GM12801 (cell line): ENCODE results near the gene TTF1.

Experiments
- TF ChIP-seq, protein P1 (sequence below): IDR thresholded peaks from one replicate; pipeline ENCODE4 v1.5.1; 2011; ENCODE audit warnings: control low read depth; ENCODE audit not compliant: insufficient read length; ENCODE audit errors: extremely low read depth

TTF1 gene

DNA sequence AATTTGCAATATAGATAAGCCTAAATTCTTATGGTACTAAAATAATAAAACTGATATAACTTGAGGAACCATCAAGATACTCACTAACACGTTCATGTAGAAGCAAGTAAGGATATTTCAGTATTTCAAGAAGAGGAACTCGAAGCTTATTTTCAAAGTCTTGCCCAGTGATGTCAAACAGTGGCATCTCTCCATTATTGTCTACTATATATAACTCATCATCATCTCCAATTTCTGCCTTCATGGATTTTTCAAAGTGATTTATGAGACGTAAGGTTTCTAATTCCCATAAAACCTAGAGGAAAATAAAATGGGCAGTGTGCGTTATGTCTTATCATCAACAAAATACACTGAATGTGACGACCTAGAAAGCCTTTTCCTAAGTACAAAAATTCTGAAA is 60.5 kb downstream of the TTF1 start:
- TF ChIP-seq, protein P1, sequence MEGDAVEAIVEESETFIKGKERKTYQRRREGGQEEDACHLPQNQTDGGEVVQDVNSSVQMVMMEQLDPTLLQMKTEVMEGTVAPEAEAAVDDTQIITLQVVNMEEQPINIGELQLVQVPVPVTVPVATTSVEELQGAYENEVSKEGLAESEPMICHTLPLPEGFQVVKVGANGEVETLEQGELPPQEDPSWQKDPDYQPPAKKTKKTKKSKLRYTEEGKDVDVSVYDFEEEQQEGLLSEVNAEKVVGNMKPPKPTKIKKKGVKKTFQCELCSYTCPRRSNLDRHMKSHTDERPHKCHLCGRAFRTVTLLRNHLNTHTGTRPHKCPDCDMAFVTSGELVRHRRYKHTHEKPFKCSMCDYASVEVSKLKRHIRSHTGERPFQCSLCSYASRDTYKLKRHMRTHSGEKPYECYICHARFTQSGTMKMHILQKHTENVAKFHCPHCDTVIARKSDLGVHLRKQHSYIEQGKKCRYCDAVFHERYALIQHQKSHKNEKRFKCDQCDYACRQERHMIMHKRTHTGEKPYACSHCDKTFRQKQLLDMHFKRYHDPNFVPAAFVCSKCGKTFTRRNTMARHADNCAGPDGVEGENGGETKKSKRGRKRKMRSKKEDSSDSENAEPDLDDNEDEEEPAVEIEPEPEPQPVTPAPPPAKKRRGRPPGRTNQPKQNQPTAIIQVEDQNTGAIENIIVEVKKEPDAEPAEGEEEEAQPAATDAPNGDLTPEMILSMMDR = no peak

DNA sequence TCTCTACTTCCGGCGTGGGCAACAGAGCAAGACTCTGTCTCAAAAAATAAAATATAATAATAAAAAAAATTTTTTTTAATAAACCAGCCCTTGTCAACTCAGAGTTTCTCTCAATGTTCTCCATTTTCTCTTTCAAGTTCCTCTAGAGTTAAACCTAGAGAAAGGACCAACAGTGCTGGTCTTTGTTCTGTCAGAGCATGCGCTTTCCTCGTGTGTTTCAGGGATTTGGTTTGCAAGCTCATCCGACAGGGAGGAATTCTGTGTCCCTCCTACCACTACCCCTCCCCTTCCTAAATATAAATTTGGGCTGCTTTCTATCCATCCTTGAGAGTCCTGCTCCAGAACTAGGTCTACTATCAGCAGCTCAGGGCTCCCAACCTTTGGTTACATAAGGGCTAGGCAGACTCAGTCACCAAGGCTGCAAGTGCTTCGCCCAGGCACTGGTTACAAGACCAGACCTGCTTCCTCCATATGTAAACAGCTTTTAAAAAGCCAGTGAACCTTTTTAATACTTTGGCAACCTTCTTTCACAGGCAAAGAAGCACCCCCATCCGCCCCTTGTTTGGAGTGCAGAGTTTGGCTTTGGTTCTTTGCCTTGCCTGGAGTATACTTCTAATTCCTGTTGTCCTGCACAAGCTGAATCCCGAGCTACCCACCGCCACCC is 65.3 kb downstream of the TTF1 start:
- TF ChIP-seq, protein P1 = no peak

DNA sequence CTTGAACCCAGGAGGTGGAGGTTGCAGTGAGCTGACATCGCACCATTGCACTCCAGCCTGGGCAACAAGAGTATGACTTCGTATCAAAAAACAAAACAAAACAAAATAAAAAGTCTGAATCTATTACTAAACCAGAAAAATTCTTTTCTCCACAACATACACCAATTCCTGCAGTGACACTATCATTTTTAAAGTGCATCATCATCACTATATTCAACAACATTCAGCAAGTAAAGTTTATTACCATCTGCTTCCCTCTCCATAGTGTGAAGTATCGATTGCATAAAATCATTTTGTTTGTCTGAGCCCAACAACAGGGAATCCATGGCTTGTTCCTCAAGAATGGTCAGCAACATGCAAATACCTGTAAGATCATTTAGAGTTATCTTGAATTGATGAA is 72.3 kb downstream of the TTF1 start:
- TF ChIP-seq, protein P1 = no peak

DNA sequence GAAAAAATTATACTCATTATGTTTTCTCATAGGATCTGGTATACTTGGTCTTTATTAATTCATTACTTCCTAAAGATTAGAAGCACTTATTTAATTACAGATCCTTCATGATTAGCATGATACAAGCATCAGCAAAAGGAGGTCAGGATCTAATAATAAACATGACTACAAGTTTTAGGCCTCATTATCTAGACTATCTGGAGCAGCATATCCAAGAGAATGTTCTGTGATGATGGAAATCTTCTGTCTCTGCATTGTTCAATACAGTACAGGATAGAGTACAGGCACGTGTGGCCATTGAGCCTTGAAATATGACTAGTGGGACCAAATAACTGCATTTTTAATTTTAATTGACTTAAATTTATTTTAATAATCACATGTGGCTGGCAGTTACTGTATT is 73.1 kb downstream of the TTF1 start:
- TF ChIP-seq, protein P1 = no peak

DNA sequence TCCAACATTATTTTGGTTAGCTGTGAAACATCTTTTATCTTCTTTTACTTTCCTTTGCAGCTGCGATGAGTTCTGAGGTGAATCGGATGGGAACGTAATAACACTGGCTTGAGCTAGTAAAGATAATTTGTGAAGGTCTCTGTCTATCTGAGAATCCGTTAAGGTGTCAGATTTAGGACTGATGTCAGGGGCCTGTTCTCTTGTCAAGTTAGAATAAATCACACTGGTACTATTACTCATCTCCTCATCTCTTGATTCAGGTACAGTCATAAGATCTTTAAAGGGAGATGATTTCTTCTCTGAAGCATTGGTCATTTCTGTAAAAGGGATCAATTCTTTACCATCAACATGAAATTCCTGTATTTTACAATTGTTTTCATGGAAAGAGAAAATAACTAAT is 78.1 kb downstream of the TTF1 start:
- TF ChIP-seq, protein P1 = no peak

DNA sequence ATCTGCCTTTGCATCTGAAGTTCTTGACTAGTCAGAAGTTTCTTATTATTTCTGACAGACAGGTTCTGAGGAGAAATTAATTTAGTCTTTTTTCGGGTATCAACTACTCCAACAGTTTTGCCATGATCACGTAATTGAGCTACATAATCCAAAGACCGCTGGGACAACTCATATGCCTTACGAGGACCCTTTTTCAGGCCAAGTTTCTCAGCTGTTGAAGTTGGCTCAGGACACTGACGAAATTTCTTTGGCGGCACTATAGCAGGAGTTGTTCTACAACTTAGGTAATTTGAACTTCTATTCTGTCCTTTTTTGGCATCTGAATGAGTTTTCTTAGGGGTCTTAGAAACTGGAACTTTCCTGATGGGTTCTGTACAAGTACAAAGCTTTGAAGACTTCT is 79.1 kb downstream of the TTF1 start:
- TF ChIP-seq, protein P1 = no peak
